NOMO-1 (cell line): ENCODE results near the gene NRTN.

Experiments used
- DNase-seq, 2 experiments: peaks; one replicate each; lab custom pipeline; 2025; ENCODE audit not compliant: unreplicated experiment in 2 of 2; lab: John Stamatoyannopoulos, UW

NRTN gene

GRCh38 chr19:5811117-5811516 is 6.2 kb downstream of the NRTN start:
- no peak for DNase-seq

DNA sequence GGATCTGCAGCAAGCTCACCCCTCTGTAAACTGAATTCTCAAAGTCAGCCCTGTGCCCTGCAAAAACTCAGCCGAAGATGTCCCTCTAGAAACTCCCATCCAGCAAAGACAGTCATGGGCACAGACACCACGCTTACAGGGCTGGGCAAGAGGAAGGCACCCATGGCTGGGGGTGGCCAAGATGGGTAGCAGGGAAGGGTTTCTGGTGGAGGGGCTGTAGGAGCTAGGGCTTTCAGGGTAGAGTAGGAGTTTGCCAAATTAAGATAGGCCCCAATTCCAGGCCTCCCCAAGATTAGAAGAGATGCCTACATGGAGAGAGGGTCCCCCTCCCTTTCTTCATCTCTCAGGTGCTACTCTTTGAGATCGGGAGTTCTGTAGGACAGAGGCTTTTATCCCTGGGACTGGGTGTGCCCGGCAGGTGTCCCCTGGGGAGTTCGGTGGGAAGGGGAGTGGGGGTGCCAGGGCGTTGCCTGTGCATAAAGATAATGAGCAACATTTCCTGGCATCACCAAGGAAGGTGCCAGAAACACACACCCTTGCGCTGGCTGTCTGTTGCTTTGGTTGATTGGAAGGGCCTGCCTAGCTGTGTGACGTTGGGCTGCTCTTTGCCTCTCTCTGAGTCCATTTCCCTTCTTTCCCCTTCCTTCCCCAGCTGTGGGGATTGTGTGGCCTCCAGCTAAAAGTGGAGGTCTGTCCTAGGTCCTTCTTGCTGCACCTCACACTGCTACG is 9.4 kb downstream of the NRTN start:
- DNase-seq: no peak

GRCh38 chr19:5814852-5815246 is 10.0 kb downstream of the NRTN start:
- DNase-seq: no peak

DNA sequence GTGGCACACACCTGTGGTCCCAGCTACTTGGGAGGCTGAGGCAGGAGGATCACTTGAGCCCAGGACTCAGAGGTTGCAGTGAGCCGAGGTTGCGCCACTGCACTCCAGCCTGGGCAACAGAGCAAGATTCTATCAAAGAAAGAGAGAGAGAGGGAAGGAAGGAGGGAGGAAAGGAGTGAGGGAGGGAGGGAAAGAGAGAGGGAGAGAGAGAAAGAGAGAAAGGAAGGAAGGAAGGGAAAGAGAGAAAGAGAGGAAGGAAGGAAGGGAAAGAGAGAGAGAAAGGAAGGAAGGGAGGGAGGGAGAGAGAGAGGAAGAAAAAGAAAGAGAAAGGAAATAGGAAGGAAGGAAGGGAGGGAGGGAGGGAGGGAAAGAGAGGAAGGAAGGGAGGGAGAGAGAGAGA is 12.4 kb downstream of the NRTN start:
- DNase-seq: no peak

GRCh38 chr19:5818594-5818993 is 13.7 kb downstream of the NRTN start:
- no peak for DNase-seq

- DNase-seq: no peak
These were observed 15.9 kb downstream of the NRTN start for GRCh38 chr19:5820785-5821184.

GRCh38 chr19:5821521-5822180 is 16.8 kb downstream of the NRTN start:
- DNase-seq: no peak

- DNase-seq: no peak
These were observed 17.4 kb downstream of the NRTN start for GRCh38 chr19:5822181-5822844.

DNA sequence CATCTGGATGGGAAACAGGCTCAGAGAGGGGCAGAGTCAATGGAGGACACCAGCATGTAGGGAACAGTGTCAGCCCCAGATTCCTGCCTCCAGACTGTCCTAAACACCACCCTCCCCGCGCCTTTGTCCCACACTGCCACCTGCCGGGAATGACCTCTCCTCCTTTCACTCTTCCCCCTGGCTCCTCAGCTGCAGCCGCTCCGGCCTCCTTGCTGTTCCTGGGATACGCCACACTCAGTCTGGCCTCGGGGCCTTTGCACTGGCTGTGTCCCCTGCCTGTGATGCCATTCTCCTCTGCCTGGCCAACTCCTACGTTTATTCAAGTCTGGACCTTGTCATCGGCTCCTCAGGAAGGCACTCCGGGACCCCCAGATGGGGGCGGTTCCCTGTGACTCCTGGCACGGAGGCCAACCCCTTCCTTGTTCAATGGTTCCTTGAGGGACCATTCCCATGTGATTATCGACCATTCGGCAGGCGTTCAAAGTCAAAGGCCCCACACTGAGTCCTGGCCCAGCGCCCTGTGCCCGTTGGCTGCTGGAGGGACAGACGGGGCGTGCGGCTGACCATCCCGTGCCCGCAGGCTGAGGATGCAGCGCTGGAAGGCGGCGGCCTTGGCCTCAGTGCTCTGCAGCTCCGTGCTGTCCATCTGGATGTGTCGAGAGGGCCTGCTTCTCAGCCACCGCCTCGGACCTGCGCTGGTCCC is 18.9 kb downstream of the NRTN start:
- DNase-seq: no peak

DNA sequence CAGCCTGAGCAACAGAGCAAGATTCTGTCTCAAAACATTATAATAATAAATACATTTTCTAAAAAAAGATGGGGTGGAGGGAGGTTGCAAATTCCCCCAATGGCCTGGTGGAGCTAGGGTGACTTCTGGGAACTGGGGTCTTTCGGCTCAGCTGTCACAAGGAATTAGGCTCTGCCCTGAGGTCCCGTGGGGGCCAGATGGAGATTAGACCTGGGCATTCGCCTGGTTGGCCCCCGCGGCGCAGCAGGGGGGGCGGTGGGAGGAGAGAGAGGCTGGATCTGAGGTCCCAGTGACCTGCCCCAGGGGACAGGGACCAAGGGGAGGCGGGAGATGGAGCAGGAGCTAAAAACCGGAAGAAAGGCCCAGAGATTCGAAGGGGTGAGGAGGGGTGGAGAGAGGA is 19.9 kb downstream of the NRTN start:
- no peak for DNase-seq

GRCh38 chr19:5825178-5825577 is 20.3 kb downstream of the NRTN start:
- DNase-seq: no peak

GRCh38 chr19:5826531-5827341 is 21.9 kb downstream of the NRTN start:
- peak; percentile 13 to 43 for DNase-seq

GRCh38 chr19:5827342-5827890 is 22.5 kb downstream of the NRTN start:
- DNase-seq: no peak

- peak; percentile 96 to 97 for DNase-seq
These were observed 23.2 kb downstream of the NRTN start for GRCh38 chr19:5827891-5828660.

DNA sequence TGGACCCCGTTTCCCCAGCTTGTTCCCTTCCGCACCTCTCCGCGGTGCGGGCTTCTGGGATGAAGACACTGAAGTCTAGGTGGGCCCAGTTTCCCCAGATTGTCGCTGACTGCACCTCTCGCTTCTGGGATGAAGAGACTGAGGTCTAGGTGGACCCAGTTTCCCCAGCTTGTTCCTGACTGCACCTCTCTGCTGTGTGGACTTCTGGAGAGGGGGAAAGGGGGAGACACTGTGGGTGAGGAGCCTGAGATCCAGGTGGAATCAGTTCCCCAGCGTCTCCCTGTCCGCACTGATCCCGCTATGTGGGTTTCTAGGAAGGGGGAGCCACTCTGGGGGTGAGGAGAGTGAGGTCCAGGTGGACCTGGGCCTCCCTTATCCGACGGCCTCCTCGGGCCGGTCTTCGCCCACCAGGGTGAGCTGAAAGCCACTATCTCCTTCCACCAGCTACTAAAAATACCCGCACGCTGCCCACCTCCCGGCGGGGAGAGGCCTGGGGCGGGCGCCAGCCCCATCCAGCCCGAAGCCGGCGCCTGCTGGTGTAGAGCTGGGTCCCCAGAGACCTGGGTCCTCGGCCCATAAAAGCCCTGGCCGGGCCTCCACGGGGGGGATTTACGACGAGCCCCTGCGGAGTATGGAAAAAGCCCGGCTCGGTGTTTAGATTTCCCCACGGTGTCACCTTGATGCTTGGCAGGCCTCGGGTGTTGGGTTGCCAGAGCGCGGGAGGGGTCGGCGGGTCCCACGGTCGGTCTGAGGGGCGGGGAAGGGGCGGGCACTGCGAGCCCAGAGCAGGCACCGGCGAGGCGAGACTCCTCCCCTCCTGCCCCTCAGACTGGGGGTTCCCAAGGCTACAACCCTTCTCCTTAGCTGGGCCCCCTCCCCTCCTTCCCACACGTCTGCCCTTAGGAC is 24.0 kb downstream of the NRTN start:
- DNase-seq: no peak

DNA sequence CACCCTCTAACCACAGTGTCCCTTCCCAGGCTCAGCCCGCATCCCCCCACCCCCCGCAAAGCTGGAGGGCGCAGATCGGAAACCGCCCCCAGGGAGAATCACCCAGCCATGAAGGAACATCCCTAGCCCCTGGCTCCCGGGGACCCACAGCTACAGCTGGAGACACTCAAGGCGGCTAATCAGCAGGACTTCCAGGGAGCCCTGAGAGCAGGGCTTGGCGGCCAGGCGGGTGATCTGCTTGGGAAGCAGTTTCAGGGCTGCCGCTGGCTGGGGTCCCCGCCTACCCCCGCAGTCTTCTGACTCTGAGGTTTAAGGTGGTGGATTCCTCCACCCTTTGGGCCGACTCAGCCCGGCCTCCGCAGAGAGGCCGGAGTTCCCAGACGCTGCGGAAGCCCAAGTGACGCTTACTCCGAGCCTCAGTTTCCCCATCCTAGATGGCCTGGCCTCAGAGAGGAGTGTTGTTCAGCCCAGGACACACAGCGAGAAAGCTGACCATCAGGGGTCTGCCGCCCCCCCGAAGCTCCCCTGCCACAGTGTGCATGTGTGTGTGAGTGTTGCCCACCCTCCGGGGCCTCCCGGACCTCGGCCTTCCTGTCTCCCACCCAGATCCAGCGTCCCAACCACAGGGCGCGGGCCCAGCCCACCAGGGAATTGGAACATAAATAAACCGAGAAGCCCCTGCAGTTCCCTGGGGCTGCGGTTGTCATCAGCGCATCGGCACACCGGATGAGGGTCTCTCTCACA is 24.9 kb downstream of the NRTN start:
- DNase-seq: no peak

GRCh38 chr19:5831159-5831558 is 26.3 kb downstream of the NRTN start:
- DNase-seq: no peak

DNA sequence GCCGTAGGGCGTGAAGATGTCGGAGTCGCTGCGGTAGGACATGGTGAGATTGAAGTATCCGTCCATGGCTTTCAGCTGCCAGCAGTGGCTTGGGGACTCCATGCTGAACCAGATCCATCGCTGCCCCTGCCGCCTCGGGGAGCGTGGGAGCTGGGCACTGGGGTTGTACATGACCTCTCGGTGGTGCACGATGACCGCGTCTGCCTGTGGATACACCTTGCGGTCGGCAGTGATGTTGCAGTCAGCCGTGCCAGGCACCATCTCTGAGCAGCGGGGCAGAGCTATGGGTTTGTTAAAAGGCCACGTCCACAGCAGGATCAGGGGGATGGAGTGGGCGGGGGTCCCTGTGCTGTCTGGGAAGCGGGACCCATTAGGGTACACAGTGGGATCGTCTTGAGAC is 27.2 kb downstream of the NRTN start:
- DNase-seq: no peak
